H1 (cell line): Measurements from ENCODE around the gene CRYGB. TPM values are rescaled to one million over a fixed set of nuclear protein-coding genes. Genes with fewer than 3 reads are reported as not detected.

Experiments used
- BRCA1 ChIP-seq: IDR thresholded peaks from 2 replicates; pipeline ENCODE4 v1.6.1; 2012; ENCODE audit warnings: low read depth, low read length, improper control_type of control experiment
- EGR1 ChIP-seq: IDR thresholded peaks from 2 replicates; pipeline ENCODE4 v1.6.1; 2011; ENCODE audit warnings: low read depth, low read length, borderline replicate concordance
- EZH2 ChIP-seq: fragments of 200-600 bp; sonication (generic); IDR thresholded peaks from 2 replicates; pipeline ENCODE4 v1.7.1; 2012; ENCODE audit warnings: low read depth, mild to moderate bottlenecking, moderate library complexity, low read length, inconsistent platforms; ENCODE audit not compliant: severe bottlenecking
- FOSL1 ChIP-seq: IDR thresholded peaks from 2 replicates; pipeline ENCODE4 v1.6.1; 2011; ENCODE audit warnings: mild to moderate bottlenecking, low read depth, low read length, moderate library complexity; ENCODE audit not compliant: insufficient read depth
- HDAC6 ChIP-seq: IDR thresholded peaks from one replicate; pipeline ENCODE4 v1.7.1; 2012; ENCODE audit warnings: low read depth, mild to moderate bottlenecking, inconsistent platforms, low read length, moderate library complexity
- NANOG ChIP-seq: IDR thresholded peaks from 2 replicates; pipeline ENCODE4 v1.6.1; 2011; ENCODE audit warnings: low read length, low read depth, mild to moderate bottlenecking, inconsistent platforms; ENCODE audit not compliant: insufficient read depth, poor library complexity, severe bottlenecking
- NRF1 ChIP-seq: IDR thresholded peaks from 2 replicates; pipeline ENCODE4 v1.6.1; 2011; ENCODE audit warnings: mild to moderate bottlenecking, low read depth, low read length, improper control_type of control experiment
- PHF8 ChIP-seq: fragments of 200-600 bp; sonication (generic); conservative IDR thresholded peaks from 2 replicates; pipeline ENCODE4 v1.7.1; 2012; ENCODE audit warnings: low read depth, mild to moderate bottlenecking, inconsistent platforms, low read length, moderate library complexity
- POLR2AphosphoS5 ChIP-seq: IDR thresholded peaks from 2 replicates; pipeline ENCODE4 v1.6.1; 2011; ENCODE audit warnings: low read depth, low read length
- RNF2 ChIP-seq: fragments of 200-900, 300-1000 bp; sonication (generic); IDR thresholded peaks from 2 replicates; pipeline ENCODE4 v1.7.1; 2016; ENCODE audit warnings: borderline replicate concordance, low read depth, mild to moderate bottlenecking, antibody characterized with exemption, low read length; ENCODE audit not compliant: poor library complexity, severe bottlenecking; ENCODE audit errors: missing control alignments
- polyA plus RNA-seq, 7 experiments: library from polyadenylated mRNA; depleted of rRNA in 3 of 7; stranded (reverse) in 5 of 7; unstranded in 2 of 7; fragments of >200 nt in 5 of 7; fragments of 200-250 nt in 2 of 7; gene quantifications; 1 replicate in 5 of 7; 2 replicates in 1 of 7; 4 replicates in 1 of 7; pipeline versions ENCODE4 v1.2.1 to v1.2.3, GENCODE V29; 2011 to 2013; ENCODE audit warnings: missing spikeins in 2 of 7, mixed read lengths in 2 of 7
- total RNA-seq: library from RNA; stranded (reverse); fragmentation: NEBNext Ultra II Directional; extraction: Animal tissue kit (Norgen Biotek cat#: 25700); gene quantifications from 2 replicates; pipeline ENCODE4 v1.2.1, GENCODE V29; 2021
- TF ChIP-seq, protein P1 (sequence below): fragments of 300-600 bp; sonication (generic); IDR thresholded peaks from 2 replicates; pipeline ENCODE4 v1.7.1; 2012; ENCODE audit warnings: low read length, moderate library complexity, mild to moderate bottlenecking, inconsistent platforms; ENCODE audit not compliant: insufficient replicate concordance

CRYGB gene
- total and polyA plus RNA-seq, 2 of the 8 experiments (the other 6 are each of a cell fraction or from before 2014, with no cell fraction given), result 0.38 TPM; not detected in 1

- TF ChIP-seq, protein P1, sequence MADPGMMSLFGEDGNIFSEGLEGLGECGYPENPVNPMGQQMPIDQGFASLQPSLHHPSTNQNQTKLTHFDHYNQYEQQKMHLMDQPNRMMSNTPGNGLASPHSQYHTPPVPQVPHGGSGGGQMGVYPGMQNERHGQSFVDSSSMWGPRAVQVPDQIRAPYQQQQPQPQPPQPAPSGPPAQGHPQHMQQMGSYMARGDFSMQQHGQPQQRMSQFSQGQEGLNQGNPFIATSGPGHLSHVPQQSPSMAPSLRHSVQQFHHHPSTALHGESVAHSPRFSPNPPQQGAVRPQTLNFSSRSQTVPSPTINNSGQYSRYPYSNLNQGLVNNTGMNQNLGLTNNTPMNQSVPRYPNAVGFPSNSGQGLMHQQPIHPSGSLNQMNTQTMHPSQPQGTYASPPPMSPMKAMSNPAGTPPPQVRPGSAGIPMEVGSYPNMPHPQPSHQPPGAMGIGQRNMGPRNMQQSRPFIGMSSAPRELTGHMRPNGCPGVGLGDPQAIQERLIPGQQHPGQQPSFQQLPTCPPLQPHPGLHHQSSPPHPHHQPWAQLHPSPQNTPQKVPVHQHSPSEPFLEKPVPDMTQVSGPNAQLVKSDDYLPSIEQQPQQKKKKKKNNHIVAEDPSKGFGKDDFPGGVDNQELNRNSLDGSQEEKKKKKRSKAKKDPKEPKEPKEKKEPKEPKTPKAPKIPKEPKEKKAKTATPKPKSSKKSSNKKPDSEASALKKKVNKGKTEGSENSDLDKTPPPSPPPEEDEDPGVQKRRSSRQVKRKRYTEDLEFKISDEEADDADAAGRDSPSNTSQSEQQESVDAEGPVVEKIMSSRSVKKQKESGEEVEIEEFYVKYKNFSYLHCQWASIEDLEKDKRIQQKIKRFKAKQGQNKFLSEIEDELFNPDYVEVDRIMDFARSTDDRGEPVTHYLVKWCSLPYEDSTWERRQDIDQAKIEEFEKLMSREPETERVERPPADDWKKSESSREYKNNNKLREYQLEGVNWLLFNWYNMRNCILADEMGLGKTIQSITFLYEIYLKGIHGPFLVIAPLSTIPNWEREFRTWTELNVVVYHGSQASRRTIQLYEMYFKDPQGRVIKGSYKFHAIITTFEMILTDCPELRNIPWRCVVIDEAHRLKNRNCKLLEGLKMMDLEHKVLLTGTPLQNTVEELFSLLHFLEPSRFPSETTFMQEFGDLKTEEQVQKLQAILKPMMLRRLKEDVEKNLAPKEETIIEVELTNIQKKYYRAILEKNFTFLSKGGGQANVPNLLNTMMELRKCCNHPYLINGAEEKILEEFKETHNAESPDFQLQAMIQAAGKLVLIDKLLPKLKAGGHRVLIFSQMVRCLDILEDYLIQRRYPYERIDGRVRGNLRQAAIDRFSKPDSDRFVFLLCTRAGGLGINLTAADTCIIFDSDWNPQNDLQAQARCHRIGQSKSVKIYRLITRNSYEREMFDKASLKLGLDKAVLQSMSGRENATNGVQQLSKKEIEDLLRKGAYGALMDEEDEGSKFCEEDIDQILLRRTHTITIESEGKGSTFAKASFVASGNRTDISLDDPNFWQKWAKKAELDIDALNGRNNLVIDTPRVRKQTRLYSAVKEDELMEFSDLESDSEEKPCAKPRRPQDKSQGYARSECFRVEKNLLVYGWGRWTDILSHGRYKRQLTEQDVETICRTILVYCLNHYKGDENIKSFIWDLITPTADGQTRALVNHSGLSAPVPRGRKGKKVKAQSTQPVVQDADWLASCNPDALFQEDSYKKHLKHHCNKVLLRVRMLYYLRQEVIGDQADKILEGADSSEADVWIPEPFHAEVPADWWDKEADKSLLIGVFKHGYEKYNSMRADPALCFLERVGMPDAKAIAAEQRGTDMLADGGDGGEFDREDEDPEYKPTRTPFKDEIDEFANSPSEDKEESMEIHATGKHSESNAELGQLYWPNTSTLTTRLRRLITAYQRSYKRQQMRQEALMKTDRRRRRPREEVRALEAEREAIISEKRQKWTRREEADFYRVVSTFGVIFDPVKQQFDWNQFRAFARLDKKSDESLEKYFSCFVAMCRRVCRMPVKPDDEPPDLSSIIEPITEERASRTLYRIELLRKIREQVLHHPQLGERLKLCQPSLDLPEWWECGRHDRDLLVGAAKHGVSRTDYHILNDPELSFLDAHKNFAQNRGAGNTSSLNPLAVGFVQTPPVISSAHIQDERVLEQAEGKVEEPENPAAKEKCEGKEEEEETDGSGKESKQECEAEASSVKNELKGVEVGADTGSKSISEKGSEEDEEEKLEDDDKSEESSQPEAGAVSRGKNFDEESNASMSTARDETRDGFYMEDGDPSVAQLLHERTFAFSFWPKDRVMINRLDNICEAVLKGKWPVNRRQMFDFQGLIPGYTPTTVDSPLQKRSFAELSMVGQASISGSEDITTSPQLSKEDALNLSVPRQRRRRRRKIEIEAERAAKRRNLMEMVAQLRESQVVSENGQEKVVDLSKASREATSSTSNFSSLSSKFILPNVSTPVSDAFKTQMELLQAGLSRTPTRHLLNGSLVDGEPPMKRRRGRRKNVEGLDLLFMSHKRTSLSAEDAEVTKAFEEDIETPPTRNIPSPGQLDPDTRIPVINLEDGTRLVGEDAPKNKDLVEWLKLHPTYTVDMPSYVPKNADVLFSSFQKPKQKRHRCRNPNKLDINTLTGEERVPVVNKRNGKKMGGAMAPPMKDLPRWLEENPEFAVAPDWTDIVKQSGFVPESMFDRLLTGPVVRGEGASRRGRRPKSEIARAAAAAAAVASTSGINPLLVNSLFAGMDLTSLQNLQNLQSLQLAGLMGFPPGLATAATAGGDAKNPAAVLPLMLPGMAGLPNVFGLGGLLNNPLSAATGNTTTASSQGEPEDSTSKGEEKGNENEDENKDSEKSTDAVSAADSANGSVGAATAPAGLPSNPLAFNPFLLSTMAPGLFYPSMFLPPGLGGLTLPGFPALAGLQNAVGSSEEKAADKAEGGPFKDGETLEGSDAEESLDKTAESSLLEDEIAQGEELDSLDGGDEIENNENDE, result no peak
- no peak for TF ChIP-seq HDAC6
- no peak for TF ChIP-seq NANOG
- no peak for TF ChIP-seq POLR2AphosphoS5
- TF ChIP-seq NRF1, result no peak
- no peak for TF ChIP-seq EZH2
- no peak for TF ChIP-seq BRCA1
- TF ChIP-seq PHF8, result no peak
- no peak for TF ChIP-seq FOSL1
- no peak for TF ChIP-seq EGR1
- TF ChIP-seq RNF2, result no peak
Measured at GRCh38 chr2:208098267-208098666, 47.7 kb downstream of the CRYGB start (continued).
